ENCODE data around the gene CNTROB. TPM values are rescaled to one million over a fixed set of nuclear protein-coding genes. Genes with fewer than 3 reads are reported as not detected.

Gene CNTROB
- total RNA-seq, 1 experiment from 2014 or later, result 39.7 TPM

- ATAC-seq, result no peak
- POLR2A ChIA-PET, result no interaction called here
- no peak for TF ChIP-seq TEAD1 (CRISPR knock-in tag; IDR thresholded peaks at IDR 0.05)
- TF ChIP-seq, protein P1, sequence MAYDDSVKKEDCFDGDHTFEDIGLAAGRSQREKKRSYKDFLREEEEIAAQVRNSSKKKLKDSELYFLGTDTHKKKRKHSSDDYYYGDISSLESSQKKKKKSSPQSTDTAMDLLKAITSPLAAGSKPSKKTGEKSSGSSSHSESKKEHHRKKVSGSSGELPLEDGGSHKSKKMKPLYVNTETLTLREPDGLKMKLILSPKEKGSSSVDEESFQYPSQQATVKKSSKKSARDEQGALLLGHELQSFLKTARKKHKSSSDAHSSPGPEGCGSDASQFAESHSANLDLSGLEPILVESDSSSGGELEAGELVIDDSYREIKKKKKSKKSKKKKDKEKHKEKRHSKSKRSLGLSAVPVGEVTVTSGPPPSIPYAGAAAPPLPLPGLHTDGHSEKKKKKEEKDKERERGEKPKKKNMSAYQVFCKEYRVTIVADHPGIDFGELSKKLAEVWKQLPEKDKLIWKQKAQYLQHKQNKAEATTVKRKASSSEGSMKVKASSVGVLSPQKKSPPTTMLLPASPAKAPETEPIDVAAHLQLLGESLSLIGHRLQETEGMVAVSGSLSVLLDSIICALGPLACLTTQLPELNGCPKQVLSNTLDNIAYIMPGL (CRISPR knock-in tag; IDR thresholded peaks at IDR 0.05), result no peak
- TF ChIP-seq ZNF219 (CRISPR knock-in tag; IDR thresholded peaks at IDR 0.05; ENCODE audit: borderline replicate concordance), result no peak
- no peak for TF ChIP-seq E2F5 (CRISPR knock-in tag; IDR thresholded peaks at IDR 0.05)
- no peak for TF ChIP-seq CDX4 (CRISPR knock-in tag; IDR thresholded peaks at IDR 0.05; ENCODE audit: borderline replicate concordance)
- TF ChIP-seq ZNF317 (CRISPR knock-in tag; IDR thresholded peaks at IDR 0.05; ENCODE audit: borderline replicate concordance, low read depth), result no peak
- TF ChIP-seq, protein P2, sequence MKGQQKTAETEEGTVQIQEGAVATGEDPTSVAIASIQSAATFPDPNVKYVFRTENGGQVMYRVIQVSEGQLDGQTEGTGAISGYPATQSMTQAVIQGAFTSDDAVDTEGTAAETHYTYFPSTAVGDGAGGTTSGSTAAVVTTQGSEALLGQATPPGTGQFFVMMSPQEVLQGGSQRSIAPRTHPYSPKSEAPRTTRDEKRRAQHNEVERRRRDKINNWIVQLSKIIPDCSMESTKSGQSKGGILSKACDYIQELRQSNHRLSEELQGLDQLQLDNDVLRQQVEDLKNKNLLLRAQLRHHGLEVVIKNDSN (CRISPR knock-in tag; IDR thresholded peaks at IDR 0.05), result no peak
- TF ChIP-seq JAZF1 (CRISPR knock-in tag; IDR thresholded peaks at IDR 0.05), result no peak
- TF ChIP-seq ESRRA (CRISPR knock-in tag; IDR thresholded peaks at IDR 0.05; ENCODE audit: borderline replicate concordance), result no peak
- TF ChIP-seq NFYB (CRISPR knock-in tag; conservative IDR thresholded peaks at IDR 0.05; ENCODE audit: low read depth), result no peak
- no peak for TF ChIP-seq PREB (CRISPR knock-in tag; IDR thresholded peaks at IDR 0.05; ENCODE audit: borderline replicate concordance)
- no peak for TF ChIP-seq ZNF232 (CRISPR knock-in tag; IDR thresholded peaks at IDR 0.05)
- TF ChIP-seq, protein P3, sequence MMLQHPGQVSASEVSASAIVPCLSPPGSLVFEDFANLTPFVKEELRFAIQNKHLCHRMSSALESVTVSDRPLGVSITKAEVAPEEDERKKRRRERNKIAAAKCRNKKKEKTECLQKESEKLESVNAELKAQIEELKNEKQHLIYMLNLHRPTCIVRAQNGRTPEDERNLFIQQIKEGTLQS (CRISPR knock-in tag; conservative IDR thresholded peaks at IDR 0.05), result no peak
- DNase-seq (ENCODE audit: low spot score), result no peak
- H3K4me3 Mint-ChIP-seq, result no peak overlapping the region
- H3K4me1 Mint-ChIP-seq, result no peaks in the 10 kb centered on the region
- no peak overlapping the region for H3K27ac Mint-ChIP-seq
- peaks cover 13% of the 10 kb centered on the region for H3K36me3 Mint-ChIP-seq
- CTCF ChIA-PET, result interaction anchor here (1.4 to 1.5 kb wide), 2 partner anchors 14 to 62 kb away, joined by 4 to 5 read pairs; no protein-coding TSS in a partner anchor
- peaks cover 18% of the 10 kb centered on the region for H3K9me3 Mint-ChIP-seq
- H3K27me3 Mint-ChIP-seq (ENCODE audit: low read depth), result peaks cover 30% of the 10 kb centered on the region
Measured at GRCh38 chr17:7974638-7975131, 42.7 kb downstream of the CNTROB start.

DNA sequence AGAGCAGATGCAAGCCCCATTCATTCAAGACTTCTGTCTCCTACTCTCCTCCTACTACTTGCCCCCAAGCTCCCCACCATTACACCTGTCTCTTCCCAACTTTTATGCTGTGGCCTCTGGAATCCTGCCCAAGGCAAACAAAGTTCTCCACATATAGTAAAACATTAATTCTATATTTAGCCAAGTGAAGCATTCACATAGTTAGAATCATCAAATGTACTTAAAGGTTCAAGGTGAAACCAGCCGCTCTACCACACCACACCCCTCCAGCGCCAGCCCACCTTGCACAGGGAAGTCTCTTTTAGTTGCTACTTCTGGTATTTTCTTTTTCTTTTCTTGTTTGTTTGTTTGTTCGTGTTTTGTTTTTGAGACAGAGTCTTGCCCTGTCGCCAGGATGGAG lies 45.0 kb downstream of the CNTROB start:
- Mint-ChIP-seq H3K4me3 (no peak overlapping the region), H3K27me3 (ENCODE audit: low read depth) (peaks cover 27% of the 10 kb centered on the region), H3K9me3 (peaks cover 18% of the 10 kb centered on the region), H3K36me3 (peaks cover 13% of the 10 kb centered on the region), H3K27ac (no peak overlapping the region), H3K4me1 (no peaks in the 10 kb centered on the region)
- TF ChIP-seq ZNF671 (CRISPR knock-in tag; IDR thresholded peaks at IDR 0.05) (no peak), ZSCAN18 (CRISPR knock-in tag; IDR thresholded peaks at IDR 0.05) (no peak), FOXJ3 (CRISPR knock-in tag; IDR thresholded peaks at IDR 0.05; ENCODE audit: borderline replicate concordance) (no peak), SP1 (CRISPR knock-in tag; conservative IDR thresholded peaks at IDR 0.05) (no peak), FOXK1 (CRISPR knock-in tag; IDR thresholded peaks at IDR 0.05) (no peak), JUN (CRISPR knock-in tag; IDR thresholded peaks at IDR 0.05) (no peak), NR3C1 (CRISPR knock-in tag; conservative IDR thresholded peaks at IDR 0.05; ENCODE audit: low read depth) (no peak)
- TF ChIP-seq, protein P4, sequence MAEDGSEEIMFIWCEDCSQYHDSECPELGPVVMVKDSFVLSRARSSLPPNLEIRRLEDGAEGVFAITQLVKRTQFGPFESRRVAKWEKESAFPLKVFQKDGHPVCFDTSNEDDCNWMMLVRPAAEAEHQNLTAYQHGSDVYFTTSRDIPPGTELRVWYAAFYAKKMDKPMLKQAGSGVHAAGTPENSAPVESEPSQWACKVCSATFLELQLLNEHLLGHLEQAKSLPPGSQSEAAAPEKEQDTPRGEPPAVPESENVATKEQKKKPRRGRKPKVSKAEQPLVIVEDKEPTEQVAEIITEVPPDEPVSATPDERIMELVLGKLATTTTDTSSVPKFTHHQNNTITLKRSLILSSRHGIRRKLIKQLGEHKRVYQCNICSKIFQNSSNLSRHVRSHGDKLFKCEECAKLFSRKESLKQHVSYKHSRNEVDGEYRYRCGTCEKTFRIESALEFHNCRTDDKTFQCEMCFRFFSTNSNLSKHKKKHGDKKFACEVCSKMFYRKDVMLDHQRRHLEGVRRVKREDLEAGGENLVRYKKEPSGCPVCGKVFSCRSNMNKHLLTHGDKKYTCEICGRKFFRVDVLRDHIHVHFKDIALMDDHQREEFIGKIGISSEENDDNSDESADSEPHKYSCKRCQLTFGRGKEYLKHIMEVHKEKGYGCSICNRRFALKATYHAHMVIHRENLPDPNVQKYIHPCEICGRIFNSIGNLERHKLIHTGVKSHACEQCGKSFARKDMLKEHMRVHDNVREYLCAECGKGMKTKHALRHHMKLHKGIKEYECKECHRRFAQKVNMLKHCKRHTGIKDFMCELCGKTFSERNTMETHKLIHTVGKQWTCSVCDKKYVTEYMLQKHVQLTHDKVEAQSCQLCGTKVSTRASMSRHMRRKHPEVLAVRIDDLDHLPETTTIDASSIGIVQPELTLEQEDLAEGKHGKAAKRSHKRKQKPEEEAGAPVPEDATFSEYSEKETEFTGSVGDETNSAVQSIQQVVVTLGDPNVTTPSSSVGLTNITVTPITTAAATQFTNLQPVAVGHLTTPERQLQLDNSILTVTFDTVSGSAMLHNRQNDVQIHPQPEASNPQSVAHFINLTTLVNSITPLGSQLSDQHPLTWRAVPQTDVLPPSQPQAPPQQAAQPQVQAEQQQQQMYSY (CRISPR knock-in tag; IDR thresholded peaks at IDR 0.05), result no peak
- ChIA-PET POLR2A (no interaction called here), CTCF (no interaction called here)
- ATAC-seq (no peak), DNase-seq (ENCODE audit: low spot score) (no peak)
